ENCODE measurements around the gene DCAF10.
A peak's percentile ranks its signal among the peaks of the same experiment; 100 is the strongest.
"Not testable (repeated sequence)": the region's sequence is repeated elsewhere in the genome, so short reads cannot be mapped to it uniquely, and the experiment has no call there.

The DCAF10 gene

GRCh38 chr9:37800631-37801286, at the start of gene DCAF10:
TSS of gene DCAF10 (plus strand) at chr9:37800797. CDS start at chr9:37800867, 70 bp downstream.
- peaks cover 21% of the 10 kb centered on the region for H3K4me1 ChIP-seq (ENCODE audit: insufficient read depth, low read length)
- H3K4me3 ChIP-seq (ENCODE audit: low read length), result peak within 1 kb of the TSS; percentile 71
- no peaks in the 10 kb centered on the region for H3K36me3 ChIP-seq (ENCODE audit: insufficient read depth, low read length)
- H3K27me3 ChIP-seq (ENCODE audit: insufficient read depth, low read length), result no peaks in the 10 kb centered on the region
- H3K9me3 ChIP-seq (ENCODE audit: low read length), result no peaks in the 10 kb centered on the region
- H2AFZ ChIP-seq (ENCODE audit: low read depth, low read length), result peak within 1 kb of the TSS; percentile 92

- H3K9me3 ChIP-seq (ENCODE audit: low read length), result no peaks in the 10 kb centered on the region
- no peak overlapping the region for H3K4me3 ChIP-seq (ENCODE audit: low read length)
- no peaks in the 10 kb centered on the region for H3K4me1 ChIP-seq (ENCODE audit: insufficient read depth, low read length)
- H3K27me3 ChIP-seq (ENCODE audit: insufficient read depth, low read length), result no peaks in the 10 kb centered on the region
- no peak overlapping the region for H2AFZ ChIP-seq (ENCODE audit: low read depth, low read length)
- H3K36me3 ChIP-seq (ENCODE audit: insufficient read depth, low read length), result no peaks in the 10 kb centered on the region
Measured at GRCh38 chr9:37751186-37751585, 49.4 kb upstream of the DCAF10 start.

DNA sequence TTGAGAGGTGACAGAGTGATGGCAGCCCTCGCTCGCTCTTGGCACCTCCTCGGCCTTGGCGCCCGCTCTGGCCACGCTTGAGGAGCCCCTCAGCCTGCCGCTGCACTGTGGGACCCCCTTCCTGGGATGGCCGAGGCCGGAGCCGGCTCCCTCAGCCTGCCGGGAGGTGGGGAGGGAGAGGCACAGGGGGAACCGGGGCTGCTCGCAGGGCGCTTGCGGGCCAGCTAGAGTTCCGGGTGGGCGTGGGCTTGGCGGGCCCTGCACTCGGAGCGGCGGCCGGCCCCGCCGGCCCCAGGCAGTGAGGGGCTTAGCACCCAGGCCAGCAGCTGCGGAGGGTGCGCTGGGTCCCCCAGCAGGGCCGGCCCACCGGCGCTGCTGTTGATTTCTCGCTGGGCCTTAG, 48.9 kb upstream of the DCAF10 start:
- H3K27me3 ChIP-seq (ENCODE audit: insufficient read depth, low read length); H3K9me3 ChIP-seq (ENCODE audit: low read length); H3K4me1 ChIP-seq (ENCODE audit: insufficient read depth, low read length); H3K4me3 ChIP-seq (ENCODE audit: low read length); H2AFZ ChIP-seq (ENCODE audit: low read depth, low read length); H3K36me3 ChIP-seq (ENCODE audit: insufficient read depth, low read length): not testable (repeated sequence)

- not testable (repeated sequence) for H3K4me1 ChIP-seq (ENCODE audit: insufficient read depth, low read length); H3K36me3 ChIP-seq (ENCODE audit: insufficient read depth, low read length); H3K4me3 ChIP-seq (ENCODE audit: low read length); H2AFZ ChIP-seq (ENCODE audit: low read depth, low read length); H3K27me3 ChIP-seq (ENCODE audit: insufficient read depth, low read length); H3K9me3 ChIP-seq (ENCODE audit: low read length)
Measured at GRCh38 chr9:37752112-37752511, 48.5 kb upstream of the DCAF10 start.

- Histone ChIP-seq H3K36me3 (ENCODE audit: insufficient read depth, low read length) (no peaks in the 10 kb centered on the region), H2AFZ (ENCODE audit: low read depth, low read length) (peak overlapping the region; percentile 79), H3K4me1 (ENCODE audit: insufficient read depth, low read length) (no peaks in the 10 kb centered on the region), H3K9me3 (ENCODE audit: low read length) (no peaks in the 10 kb centered on the region), H3K4me3 (ENCODE audit: low read length) (peak overlapping the region; percentile 80), H3K27me3 (ENCODE audit: insufficient read depth, low read length) (no peaks in the 10 kb centered on the region)
Measured at GRCh38 chr9:37752642-37753488, 47.7 kb upstream of the DCAF10 start.

DNA sequence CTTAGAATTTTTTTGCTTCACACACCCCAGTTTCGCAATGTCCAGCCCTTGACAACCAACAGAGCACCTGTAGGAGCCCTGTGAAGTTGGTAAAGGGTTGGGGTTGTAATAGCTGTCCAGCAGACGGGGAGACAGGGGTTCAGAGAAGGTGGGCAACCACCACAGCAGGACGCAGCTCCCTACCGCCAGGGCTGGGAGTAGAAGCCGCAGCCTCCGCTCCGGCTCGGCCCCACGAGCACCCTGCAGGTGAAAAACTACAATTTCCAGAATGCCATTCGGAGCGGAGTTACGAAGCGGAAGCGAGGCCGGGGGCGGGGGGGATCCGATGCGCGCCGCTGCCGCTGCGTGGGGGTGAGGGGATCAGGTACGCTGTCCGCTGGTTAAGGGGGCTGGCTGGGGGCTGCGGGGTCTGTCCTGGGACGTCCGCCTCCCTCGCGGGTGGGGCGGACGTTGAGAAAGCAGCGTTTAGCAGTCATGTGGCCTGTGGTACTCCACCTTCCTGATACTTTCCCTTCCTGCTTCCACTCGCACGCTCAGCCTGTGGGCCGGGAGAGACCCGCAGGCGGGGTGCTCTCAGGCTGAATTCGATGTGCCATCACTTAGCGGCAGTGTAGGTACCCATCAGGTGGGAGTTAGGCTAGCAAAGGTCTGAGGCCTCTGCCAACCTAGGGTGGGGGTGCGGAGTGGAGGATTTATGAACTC, 47.0 kb upstream of the DCAF10 start, which contains the start of gene TRMT10B:
TSS of gene TRMT10B (plus strand) at position 317 of the 702 bp plus-strand sequence. CDS start 8,127 bp downstream, outside the sequence.
- Histone ChIP-seq H3K4me3 (ENCODE audit: low read length) (peak within 1 kb of the TSS; percentile 80), H3K36me3 (ENCODE audit: insufficient read depth, low read length) (no peaks in the 10 kb centered on the region), H3K4me1 (ENCODE audit: insufficient read depth, low read length) (no peaks in the 10 kb centered on the region), H2AFZ (ENCODE audit: low read depth, low read length) (peak within 1 kb of the TSS; percentile 79), H3K27me3 (ENCODE audit: insufficient read depth, low read length) (no peaks in the 10 kb centered on the region), H3K9me3 (ENCODE audit: low read length) (no peaks in the 10 kb centered on the region)

DNA sequence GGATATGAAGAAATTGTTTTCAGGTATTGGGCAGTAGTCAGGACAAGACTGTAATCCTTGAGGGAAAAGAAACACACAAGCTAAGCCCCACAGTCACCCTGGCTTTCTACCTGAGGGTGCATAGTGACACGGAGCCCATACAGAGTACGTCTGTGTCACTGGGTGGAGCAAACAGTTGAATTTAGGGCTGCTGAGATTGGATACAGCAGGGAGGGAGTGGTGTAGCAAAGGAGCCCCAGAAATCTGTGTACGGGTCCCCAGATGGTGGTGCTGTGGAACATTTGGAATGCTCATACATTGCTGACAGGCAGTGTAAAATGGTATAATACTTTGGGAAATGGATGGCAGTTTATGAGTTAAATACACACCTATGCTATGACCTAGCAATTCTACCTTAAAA, 41.9 kb upstream of the DCAF10 start:
- Histone ChIP-seq H3K4me3 (ENCODE audit: low read length) (no peak overlapping the region), H3K36me3 (ENCODE audit: insufficient read depth, low read length) (peaks cover 2% of the 10 kb centered on the region), H3K9me3 (ENCODE audit: low read length) (no peaks in the 10 kb centered on the region), H3K4me1 (ENCODE audit: insufficient read depth, low read length) (no peaks in the 10 kb centered on the region), H3K27me3 (ENCODE audit: insufficient read depth, low read length) (no peaks in the 10 kb centered on the region), H2AFZ (ENCODE audit: low read depth, low read length) (no peak overlapping the region)

DNA sequence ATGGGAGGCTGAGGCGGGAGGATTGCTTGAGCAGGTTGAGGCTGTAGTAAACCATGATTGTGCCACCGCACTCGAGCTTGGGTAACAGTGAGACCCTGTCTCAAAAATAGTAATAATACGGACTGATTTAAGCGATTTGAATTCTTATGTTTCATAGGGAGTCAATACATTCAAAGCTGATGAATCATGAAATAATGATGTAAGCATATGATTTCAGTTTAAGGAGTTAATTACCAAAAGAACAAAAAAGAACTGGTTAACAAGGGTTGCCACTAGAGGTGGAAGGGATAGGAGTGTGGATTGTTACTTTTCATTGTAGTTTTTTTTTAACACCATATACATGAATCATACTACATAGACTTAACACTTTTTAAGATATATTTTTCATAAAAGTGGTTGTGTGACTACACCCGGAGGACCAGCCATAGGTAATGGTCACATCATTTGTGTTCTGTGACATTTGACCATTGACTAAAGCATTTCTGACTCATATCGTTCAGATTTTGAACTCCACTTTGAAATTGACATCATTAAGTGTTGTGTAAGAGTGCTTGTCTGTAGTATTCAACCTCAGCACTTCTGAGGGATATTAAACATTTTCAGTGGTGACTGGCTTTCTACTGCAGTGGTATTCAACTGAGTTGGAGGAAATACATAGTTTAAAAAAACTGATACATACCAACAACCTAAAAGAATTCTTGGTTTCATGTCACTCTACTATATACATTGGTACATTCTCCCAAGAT, 40.0 kb upstream of the DCAF10 start:
- peaks cover 2% of the 10 kb centered on the region for H3K9me3 ChIP-seq (ENCODE audit: low read length)
- H3K4me3 ChIP-seq (ENCODE audit: low read length), result no peak overlapping the region
- H3K4me1 ChIP-seq (ENCODE audit: insufficient read depth, low read length), result no peaks in the 10 kb centered on the region
- H2AFZ ChIP-seq (ENCODE audit: low read depth, low read length), result no peak overlapping the region
- H3K27me3 ChIP-seq (ENCODE audit: insufficient read depth, low read length), result no peaks in the 10 kb centered on the region
- H3K36me3 ChIP-seq (ENCODE audit: insufficient read depth, low read length), result peaks cover 6% of the 10 kb centered on the region

DNA sequence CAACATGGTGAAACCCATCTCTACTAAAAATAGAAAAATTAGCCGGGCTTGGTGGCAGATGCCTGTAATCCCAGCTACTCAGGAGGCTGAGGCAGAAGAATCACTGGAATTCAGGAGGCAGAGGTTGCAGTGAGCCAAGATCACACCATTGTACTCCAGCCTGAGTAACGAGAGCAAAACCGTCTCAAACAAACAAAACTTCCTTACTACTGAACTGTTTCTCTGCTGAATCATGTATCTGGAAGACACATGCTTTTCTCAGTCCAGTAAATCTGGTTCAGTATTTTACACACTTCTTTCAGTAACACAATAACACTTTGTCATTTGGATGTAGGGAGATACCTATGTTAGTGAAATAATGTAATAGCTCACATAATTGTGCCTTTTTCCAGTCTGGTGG, 39.1 kb upstream of the DCAF10 start:
- Histone ChIP-seq H3K4me1 (ENCODE audit: insufficient read depth, low read length) (no peaks in the 10 kb centered on the region), H2AFZ (ENCODE audit: low read depth, low read length) (no peak overlapping the region), H3K9me3 (ENCODE audit: low read length) (peaks cover 2% of the 10 kb centered on the region), H3K27me3 (ENCODE audit: insufficient read depth, low read length) (no peaks in the 10 kb centered on the region), H3K36me3 (ENCODE audit: insufficient read depth, low read length) (peaks cover 6% of the 10 kb centered on the region), H3K4me3 (ENCODE audit: low read length) (no peak overlapping the region)

GRCh38 chr9:37765263-37765662, 35.3 kb upstream of the DCAF10 start:
- not testable (repeated sequence) for H3K9me3 ChIP-seq (ENCODE audit: low read length); H3K27me3 ChIP-seq (ENCODE audit: insufficient read depth, low read length); H2AFZ ChIP-seq (ENCODE audit: low read depth, low read length); H3K4me3 ChIP-seq (ENCODE audit: low read length); H3K4me1 ChIP-seq (ENCODE audit: insufficient read depth, low read length)
- peaks cover 12% of the 10 kb centered on the region for H3K36me3 ChIP-seq (ENCODE audit: insufficient read depth, low read length)

- Histone ChIP-seq H3K4me3 (ENCODE audit: low read length) (no peak overlapping the region), H3K36me3 (ENCODE audit: insufficient read depth, low read length) (peaks cover 20% of the 10 kb centered on the region), H2AFZ (ENCODE audit: low read depth, low read length) (no peak overlapping the region), H3K9me3 (ENCODE audit: low read length) (peaks cover 2% of the 10 kb centered on the region), H3K4me1 (ENCODE audit: insufficient read depth, low read length) (no peaks in the 10 kb centered on the region), H3K27me3 (ENCODE audit: insufficient read depth, low read length) (no peaks in the 10 kb centered on the region)
Measured at GRCh38 chr9:37769306-37769705, 31.3 kb upstream of the DCAF10 start.

GRCh38 chr9:37769995-37770394, 30.6 kb upstream of the DCAF10 start:
- peaks cover 23% of the 10 kb centered on the region for H3K36me3 ChIP-seq (ENCODE audit: insufficient read depth, low read length)
- no peaks in the 10 kb centered on the region for H3K9me3 ChIP-seq (ENCODE audit: low read length)
- H2AFZ ChIP-seq (ENCODE audit: low read depth, low read length), result no peak overlapping the region
- H3K4me3 ChIP-seq (ENCODE audit: low read length), result no peak overlapping the region
- no peaks in the 10 kb centered on the region for H3K27me3 ChIP-seq (ENCODE audit: insufficient read depth, low read length)
- no peaks in the 10 kb centered on the region for H3K4me1 ChIP-seq (ENCODE audit: insufficient read depth, low read length)

Measured in neuron (in vitro differentiated cells).